A549 treated with GW870086 at 1 μM for 4 hours (cell line): ENCODE results near the gene UBE2E3. TPM values are rescaled to one million over a fixed set of nuclear protein-coding genes. Genes with fewer than 3 reads are reported as not detected.

Experiments
- total RNA-seq: library from RNA; stranded (reverse); fragments of 200-300 nt; extraction: Qiagen RNA extraction; gene quantifications from 5 replicates; pipeline ENCODE4 v1.2.3, GENCODE V29; 2022; ENCODE audit warnings: low read depth

The UBE2E3 gene
- 62.5 to 76.2 TPM (median 69.6 TPM) in 5 replicates for total RNA-seq

DNA sequence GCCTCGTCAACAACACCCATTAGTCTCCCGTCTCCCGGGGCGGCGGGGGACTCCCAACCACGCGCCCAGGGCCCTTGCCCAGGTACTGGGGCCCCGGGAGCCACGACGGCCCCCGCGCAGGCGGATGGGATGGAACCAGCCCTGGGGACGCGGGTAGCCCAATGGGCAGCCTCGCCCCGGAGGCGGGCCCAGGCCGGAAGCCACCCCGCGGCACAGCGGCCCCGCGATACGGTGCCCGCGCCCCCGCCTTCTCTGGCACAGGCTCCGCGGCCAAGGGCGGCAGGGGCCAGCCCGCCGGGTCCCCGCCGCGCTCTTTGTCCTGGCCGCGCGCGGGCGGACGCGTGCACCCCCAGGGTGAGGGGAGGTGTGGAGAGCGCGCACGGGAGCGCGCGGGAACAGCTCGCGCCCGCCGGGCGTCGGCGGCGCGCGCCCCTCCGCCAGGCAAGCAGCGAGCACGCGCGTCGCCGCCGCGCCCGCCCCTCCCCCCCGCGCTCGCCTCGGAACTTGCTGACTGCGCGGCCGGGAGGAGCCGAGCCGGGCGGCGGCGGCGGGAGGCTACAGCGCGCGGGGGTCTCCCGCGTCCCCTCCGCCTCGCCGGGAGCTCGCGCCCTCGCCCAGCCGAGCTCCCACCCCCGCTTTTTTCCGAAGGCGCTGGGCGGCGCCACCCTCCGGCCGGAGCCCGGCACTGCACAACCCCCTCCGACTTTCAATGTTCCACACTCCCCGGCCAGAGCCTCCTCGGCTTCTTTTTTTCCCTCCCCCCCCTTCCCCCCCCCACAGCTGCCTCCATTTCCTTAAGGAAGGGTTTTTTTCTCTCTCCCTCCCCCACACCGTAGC is at the start of gene UBE2E3:
UBE2E3 (plus strand) TSS at position 500 of the 837 bp plus-strand sequence. CDS start 1,438 bp downstream, outside the sequence.

